ENCODE results near the gene NEK5.
"Not testable (repeated sequence)": the region's sequence is repeated elsewhere in the genome, so short reads cannot be mapped to it uniquely, and the experiment has no call there.

Gene NEK5

DNA sequence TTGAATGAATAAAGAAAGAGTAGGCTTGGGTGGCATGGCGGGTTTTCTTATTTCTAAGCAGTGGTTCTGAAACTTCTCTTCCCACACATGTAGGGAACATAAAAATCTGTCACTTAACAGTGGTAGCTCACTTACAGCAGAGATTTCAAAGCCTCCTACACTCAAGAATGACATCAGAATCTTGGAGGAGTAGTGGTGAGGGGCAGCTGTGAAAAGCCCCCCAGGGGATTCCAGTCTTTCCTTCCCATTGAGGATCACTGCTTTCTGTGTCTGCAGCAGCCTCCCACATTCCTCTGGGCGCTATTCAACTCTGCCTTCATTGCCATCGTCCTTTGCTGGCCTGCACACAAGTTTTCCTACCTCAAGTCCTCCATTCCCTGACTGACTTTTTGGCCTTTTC is 8.6 kb upstream of the NEK5 start:
- DNase-seq (ENCODE audit: extremely low read depth in 1 of 2, low read depth in 1 of 2), result no peak

DNA sequence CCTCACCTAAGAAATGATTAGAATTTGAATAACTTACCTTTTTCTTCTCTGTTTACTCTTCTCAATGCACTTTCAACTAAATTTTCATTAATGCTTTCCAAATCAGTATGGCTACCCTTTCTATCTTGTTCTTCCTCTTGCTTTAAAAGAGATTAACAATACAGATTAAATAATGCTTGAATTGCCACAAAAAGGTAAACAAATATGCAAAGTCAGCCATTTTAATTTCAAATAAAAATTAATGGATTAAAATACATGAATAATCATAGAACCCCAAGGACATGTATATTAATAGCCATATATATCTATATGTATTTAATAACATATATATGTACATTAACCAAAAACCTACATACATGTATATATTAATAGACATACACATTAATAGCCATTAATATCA is 7.9 kb upstream of the NEK5 start:
- DNase-seq (ENCODE audit: extremely low read depth in 1 of 2, low read depth in 1 of 2), result no peak

DNA sequence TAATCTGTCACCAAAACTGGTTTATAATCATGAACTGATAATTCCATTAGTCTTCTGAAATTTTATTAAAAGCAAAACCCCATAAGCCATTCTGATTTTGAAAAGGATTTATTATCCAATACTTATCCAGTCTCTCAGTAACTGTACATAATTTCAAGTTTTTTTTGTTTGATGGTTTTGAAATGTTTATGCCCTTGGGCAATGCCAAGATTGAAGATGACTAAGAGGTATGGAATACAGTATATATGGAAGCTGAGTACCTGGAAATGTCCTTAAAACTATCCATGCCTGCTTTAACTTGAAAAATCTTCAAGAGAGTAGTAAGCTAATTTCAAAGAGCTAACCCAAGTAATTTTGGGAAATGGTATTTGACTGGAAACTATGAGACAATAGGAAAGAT is 1.8 kb upstream of the NEK5 start:
- DNase-seq (ENCODE audit: extremely low read depth in 1 of 2, low read depth in 1 of 2), result no peak

DNA sequence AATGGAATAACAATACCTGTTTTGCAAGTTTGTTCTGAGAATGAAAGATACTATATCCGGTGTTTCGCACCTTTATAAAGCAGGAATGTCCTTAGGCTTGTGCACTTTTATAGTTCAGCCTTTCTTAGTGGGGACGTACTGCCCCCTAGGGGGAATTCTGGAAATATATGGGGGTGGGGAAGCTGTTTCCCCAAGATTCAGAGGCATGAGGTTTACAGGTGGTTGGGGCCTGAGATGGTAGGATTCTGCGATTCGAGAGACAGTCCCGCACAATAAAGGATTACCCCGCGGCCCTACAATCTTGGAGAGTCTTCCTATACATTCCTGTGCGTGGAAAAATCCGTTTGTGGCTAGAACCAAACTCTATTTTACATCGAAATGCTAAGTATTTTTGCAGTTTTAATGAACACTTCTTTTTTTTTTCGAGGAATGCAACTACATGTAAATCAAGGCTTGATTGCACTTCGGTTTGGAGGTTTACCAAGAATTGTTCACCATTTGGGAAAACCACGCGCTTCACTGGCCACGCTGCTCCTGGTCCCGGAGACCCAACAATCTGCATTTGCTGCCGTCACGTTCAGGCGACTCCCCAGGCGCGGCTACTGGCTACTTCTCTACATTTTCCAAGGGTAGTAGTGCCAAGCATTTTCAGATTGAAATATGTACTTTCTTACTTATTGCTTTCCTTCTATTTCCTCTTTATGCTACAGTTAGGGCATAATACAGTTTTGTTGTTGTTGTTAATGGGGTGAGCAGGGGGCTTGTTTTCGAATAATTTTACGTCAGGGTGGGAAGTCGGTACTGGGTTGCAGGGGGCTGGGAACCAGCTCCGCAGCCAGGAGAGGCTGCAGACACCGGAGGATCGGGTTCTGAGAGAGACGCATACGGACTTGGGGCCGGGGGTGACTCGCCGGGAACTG is 830 bp downstream of the NEK5 start:
- peak; percentile 8 to 14 for DNase-seq (ENCODE audit: extremely low read depth in 1 of 2, low read depth in 1 of 2)

DNA sequence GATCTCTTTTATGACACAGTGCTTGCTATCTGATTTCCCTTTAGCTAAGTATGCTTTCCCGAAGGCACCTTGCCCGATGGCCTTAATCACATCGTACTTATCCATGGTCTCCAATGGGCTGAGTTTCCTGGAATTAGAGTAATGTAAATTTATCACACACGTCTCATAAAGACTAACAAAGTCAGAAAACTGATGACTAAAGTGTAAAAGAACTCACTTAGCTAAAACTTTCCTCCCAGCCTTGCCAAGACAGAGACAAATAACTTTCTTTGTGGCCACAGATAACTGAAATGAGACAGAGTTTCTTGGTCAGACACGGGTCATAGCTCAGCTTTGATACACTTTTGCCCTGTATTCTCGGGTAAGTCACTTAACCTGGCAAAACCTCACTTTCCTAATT is 1.5 kb downstream of the NEK5 start:
- DNase-seq (ENCODE audit: extremely low read depth in 1 of 2, low read depth in 1 of 2), result no peak

DNA sequence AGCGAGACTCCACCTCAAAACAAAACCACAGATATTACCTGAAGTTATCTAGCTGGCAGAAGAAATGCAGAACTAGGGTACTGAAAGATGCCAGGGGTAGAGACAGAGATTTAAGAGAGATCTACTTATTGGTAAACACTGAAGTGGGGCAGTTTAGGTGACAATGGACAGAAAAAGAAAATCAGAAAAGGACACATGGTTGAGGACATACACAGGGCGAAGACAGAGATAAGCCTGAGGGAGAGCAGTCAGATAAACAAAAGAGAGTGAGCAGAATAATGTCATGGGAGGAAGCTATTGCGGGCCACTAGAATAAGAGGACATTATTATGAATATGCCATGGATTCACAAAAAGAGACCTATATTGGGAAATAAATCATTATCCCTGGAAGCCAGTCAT is 3.3 kb downstream of the NEK5 start:
- DNase-seq (ENCODE audit: extremely low read depth in 1 of 2, low read depth in 1 of 2), result no peak

DNA sequence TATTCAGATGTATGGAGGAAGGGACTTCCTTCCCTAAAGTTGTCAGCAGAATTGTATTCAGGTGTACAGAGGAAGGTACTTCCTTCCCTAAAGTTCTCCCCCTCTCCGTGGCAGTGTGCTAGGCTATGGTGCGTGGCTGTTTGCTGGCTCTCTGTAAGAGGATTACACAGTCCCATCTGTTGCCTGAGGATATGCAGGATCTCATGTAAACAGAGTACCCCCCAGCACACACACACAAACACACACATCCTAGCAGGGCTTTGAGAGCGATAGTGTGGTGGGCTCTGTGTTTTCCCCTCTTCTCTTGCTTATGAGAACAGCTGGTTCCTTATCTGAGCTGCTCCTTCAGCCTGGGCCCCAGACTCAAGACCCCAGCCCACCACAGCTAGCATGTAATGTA is 10.3 kb downstream of the NEK5 start:
- no peak for DNase-seq (ENCODE audit: extremely low read depth in 1 of 2, low read depth in 1 of 2)

DNA sequence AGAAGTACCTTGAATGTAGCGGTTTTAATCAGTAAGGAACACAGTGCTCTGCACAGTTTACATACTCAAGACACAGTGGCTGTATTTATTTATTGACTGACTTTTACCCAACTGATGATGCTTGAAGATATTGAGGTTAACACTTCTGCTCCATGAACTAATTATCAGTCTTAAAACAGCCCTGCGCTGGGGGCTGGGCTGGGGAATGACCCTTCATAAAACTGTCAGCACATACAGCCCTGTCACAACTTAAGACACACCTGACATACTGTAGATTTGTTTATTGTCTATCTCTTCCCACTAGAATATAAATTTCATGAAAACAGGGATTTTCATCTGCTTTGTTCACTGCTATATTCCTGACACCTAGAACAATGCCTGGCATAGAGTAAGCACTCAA is 10.8 kb downstream of the NEK5 start:
- no peak for DNase-seq (ENCODE audit: extremely low read depth in 1 of 2, low read depth in 1 of 2)

DNA sequence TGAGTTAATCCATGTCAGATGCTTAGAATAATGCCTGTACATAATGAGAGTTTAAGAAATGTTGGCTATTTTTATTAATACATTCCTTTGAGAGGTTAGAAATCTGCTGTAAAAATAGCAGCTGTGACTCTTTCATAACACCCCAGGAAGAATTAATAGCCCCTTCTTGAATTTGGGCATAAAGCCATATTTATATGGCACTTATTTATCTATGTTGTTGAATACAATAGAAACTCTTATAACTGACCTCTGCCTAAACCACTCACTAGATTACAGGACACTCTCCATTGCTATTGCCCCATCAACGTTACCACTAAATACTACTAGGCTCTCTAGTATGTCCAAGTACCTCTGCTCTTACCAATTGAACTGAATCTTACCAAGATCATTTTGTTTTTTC is 16.3 kb downstream of the NEK5 start:
- no peak for DNase-seq (ENCODE audit: extremely low read depth in 1 of 2, low read depth in 1 of 2)

DNA sequence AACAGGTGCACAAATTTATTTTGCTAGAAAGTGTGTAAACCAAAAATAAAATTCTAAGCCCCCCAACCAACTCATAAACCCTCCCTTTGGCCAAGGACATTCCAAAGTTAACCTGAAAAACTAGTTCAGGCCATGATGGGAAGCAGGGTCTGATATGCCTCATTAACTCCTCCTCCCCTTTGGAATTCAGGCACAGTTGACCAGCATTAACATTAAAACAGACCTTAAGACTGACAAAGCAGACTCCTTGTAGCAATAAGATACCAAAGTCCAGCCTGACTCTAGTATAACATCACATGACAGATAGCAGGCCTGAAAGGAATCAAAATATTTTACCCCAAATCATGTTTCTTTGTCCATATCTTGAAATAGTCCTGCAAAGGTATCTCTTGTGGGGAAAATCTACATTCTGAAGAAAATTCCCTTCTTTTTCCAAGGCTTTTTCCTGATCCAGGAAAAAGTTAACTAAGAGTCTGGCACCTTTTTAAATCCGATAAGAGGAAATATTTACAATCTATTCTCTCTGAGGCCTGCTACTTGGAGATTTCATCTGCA is 19.7 kb downstream of the NEK5 start:
- no peak for DNase-seq (ENCODE audit: extremely low read depth in 1 of 2, low read depth in 1 of 2)

DNA sequence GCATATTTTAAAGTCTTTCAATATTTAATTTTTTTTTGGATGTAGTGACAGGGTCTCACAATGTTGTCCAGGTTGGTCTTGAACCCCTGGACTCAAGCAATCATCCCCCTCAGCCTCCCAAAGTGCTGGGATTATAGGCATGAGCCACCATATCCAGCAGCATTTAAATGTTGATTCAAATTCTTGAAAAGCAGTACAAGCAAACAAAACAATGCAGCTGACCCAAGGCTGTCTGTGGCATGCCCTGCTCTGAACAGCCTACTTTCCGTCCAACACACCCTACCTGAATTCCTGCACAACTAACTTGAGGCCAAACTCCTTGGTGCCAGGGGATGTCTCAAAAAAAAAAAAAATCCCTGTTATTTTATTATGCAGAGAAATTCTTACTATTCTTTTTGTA is 23.0 kb downstream of the NEK5 start:
- DNase-seq (ENCODE audit: extremely low read depth in 1 of 2, low read depth in 1 of 2), result no peak

DNA sequence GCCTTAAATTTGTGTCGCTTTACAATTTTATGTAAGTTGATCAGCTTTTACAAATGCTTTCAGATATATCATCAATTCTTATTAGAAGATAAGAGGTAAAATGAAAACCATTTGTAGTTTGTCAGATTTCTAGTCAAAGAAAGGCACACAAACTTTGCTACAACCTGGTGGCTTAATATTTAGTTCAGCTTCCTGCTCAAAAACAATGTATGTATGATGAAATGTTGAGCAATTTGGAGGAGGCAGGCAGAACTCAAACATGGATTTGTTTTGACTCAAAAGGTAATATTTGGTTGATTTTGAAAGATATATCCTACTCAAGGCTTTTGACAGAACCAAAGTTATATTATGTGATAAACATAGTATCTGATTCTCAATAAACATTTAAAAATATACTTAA is 24.2 kb downstream of the NEK5 start:
- DNase-seq (ENCODE audit: extremely low read depth in 1 of 2, low read depth in 1 of 2), result no peak

DNA sequence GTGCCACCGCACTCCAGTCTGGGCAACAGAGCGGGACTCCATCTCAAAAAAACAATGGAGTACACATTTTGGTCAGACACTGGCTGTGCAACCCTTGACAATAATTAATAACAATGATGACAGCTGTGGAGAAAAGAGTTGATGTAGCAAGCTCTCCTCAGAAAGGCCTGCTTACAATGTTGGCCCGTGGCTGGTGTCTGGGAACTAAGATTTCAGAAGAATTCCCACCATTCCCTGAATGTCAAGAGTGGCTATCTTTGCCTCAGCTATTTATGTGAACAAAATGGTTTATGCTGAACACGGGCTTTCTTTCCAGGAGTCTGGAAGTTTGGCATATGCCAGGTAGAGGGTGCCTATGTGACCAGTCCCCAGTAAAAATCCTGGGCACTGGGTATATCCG is 25.5 kb downstream of the NEK5 start:
- DNase-seq (ENCODE audit: extremely low read depth in 1 of 2, low read depth in 1 of 2), result no peak

DNA sequence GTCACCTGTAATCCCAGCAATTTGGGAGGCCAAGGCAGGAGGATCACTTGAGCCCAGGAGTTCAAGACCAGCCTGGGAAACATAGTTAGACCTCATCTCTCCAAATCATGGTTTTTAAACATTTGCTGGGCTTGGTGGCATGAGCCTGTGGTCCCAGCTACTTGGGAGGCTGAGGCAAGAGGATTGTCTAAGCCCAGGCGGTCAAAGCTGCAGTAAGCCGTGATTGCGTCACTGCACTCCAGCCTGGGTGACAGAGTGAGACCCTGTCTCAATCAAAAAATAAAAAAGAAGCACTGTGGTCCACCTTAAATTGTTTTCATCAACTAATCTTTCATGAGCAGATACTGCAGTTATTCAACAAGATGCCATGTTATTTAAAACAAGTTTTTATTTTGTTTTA is 26.4 kb downstream of the NEK5 start:
- DNase-seq (ENCODE audit: extremely low read depth in 1 of 2, low read depth in 1 of 2), result not testable (repeated sequence)

DNA sequence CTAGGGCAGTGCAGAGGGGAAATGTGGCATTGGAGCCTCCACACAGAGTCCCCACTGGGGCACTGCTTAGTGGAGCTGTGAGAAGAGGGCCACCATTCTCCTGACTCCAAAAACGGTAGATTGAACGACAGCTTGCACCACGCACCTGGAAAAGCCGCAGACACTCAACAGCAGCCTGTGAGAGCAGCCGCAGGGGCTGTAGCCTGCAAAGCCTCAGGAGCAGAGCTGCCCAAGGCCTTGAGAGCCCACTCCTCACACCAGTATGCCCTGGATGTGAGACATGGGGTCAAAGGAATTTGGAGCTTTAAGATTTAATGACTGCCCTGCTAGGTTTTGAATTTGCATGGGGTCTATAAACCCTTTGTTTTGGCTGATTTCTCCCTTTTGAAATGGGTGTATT is 31.7 kb downstream of the NEK5 start:
- DNase-seq (ENCODE audit: extremely low read depth in 1 of 2, low read depth in 1 of 2), result no peak

DNA sequence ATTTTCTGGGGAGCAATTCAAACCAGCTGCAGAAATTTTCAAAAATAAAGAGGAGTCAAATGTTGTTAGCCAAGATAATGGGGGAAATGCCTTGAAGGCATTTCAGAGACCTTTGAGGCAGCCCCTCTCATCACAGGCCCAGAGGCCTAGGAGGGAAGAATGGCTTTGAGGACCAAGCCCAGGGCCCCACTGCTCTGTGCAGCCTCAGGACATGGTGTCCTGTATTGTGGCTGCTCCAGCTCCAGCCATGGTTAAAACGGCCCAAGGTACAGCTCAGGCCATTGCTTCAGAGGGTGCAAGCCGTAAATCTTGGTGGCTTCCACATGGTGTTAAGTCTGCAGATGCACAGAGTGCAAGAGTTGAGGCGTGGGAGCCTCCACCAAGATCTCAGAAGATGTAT is 32.1 kb downstream of the NEK5 start:
- DNase-seq (ENCODE audit: extremely low read depth in 1 of 2, low read depth in 1 of 2), result no peak

DNA sequence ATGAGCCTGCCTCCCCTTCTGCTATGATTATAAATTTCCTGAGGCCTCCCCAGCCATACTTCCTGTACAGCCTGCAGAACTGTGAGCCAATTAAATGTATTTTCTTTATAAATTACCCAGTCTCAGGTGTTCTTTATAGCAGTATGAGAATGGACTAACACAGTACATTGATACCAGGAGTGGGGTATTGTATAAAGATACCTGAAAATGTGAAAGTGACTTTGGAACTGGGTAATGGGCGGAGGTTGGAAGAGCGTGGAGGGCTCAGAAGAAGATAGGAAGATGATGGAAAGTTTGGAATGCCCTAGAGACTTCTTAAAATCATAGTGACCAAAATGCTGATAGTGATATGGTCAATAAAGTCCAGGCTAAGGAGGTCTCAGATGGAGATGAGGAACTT is 32.8 kb downstream of the NEK5 start:
- DNase-seq (ENCODE audit: extremely low read depth in 1 of 2, low read depth in 1 of 2), result no peak

DNA sequence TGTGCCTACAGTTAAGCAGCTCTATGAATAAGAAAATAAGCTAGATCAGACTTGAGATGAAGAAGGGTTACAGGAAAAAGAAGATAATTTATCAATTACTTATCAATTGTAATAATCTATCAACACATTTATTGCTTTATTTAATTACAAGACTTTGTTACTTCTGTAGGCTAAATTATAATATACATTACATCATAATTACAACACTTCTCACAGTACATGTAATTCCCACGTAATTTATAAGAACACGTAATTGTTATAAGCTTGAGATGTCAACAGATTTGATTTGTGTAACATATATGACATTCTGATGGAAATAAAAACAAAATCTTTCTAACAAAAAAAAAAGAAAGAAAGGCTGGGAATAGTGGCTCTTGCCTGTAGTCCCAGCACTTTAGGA is 36.8 kb downstream of the NEK5 start:
- no peak for DNase-seq (ENCODE audit: extremely low read depth in 1 of 2, low read depth in 1 of 2)

DNA sequence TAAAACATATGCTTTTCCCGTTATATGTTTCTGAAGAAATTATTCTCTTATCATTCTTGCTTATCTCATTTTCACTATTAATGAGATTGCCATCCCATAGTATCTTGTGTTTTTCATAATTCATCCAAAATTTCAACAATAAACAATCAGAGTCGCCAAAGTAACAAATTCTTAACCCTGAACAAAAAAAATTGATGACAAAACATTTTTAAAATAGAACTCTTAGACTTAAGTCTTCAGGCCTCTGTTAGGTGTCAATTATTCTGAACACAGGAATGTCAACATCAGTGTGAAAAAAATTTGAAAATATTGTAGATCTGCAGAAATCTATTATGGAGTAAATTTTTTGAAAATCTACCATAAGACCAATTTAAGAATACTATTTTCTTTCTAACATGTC is 37.4 kb downstream of the NEK5 start:
- no peak for DNase-seq (ENCODE audit: extremely low read depth in 1 of 2, low read depth in 1 of 2)

DNA sequence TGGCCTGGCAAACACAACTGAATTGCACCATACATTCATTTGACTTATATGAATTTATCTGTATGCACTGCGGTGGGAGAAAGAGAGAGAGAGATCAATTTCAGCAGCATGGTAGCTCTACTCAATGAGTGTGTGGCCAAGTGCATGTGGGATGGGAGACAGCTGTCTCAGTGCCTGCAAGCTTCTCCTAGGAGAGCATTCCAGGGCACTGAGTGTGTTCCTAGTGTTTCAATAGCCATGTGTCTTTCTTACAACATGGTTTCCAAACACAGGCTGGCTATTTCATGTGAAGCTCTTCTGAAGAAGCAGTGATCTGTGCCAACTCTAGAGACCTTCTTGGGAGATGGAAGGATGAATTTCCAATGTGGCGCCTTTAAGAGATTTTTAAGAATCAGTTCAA is 43.5 kb downstream of the NEK5 start:
- no peak for DNase-seq (ENCODE audit: extremely low read depth in 1 of 2, low read depth in 1 of 2)

DNA sequence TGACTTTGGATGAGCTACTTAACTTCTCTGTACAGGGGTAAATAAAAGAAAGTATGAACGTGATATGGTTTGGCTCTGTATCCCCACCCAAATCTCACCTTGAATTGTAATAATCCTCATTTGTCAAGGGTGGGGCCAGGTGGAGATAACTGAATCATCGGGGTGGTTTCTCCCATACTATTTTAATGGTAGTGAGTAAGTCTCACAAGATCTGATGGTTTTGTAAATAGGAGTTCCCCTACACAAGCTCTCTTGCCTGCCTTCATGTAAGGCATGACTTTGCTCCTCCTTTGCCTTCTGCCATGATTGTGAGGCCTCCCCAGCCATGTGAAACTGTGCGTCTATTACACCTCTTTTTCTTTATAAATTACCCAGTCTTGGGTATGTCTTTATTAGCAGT is 43.9 kb downstream of the NEK5 start:
- not testable (repeated sequence) for DNase-seq (ENCODE audit: extremely low read depth in 1 of 2, low read depth in 1 of 2)

DNA sequence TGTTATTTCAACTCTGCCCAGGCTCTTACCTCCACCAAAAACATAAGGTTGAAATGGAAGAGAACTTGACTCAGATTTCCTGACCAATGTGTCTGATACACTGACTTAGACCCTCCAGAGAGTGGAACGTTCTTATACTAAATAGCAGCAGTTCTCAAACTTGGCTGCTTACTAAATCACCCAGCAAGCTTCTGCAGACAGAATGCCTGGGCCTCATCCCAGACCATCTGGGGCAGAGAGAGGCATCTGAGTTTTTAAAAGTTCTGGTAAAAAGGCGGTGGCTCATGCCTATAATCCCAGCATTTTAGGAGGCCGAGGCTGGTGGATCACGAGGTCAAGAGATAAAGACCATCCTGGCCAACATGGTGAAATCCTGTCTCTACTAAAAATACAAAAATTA is 46.3 kb downstream of the NEK5 start:
- DNase-seq (ENCODE audit: extremely low read depth in 1 of 2, low read depth in 1 of 2), result no peak

DNA sequence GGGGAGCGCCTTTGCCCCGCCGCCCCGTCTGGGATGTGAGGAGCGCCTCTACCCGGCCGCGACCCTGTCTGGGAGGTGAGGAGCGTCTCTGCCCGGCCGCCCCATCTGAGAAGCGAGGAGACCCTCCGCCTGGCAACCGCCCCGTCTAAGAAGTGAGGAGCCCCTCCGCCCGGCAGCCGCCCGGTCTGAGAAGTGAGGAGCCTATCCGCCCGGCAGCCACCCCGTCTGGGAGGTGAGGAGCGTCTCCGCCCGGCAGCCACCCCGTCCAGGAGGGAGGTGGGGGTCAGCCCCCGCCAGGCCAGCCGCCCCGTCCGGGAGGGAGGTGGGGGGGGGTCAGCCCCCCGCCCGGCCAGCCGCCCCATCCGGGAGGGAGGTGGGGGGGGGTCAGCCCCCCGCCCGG is 49.0 kb downstream of the NEK5 start:
- not testable (repeated sequence) for DNase-seq (ENCODE audit: extremely low read depth in 1 of 2, low read depth in 1 of 2)
